Inflammatory macrophage (primary cell): ENCODE measurements around the gene FOXK2.

Experiments used
- DNase-seq, 2 donors: peaks; one replicate each; pipeline ENCODE4 v3.0.0-alpha.2; 2020 to 2022

FOXK2 gene

GRCh38 chr17:82609655-82610054 is 90.1 kb downstream of the FOXK2 start:
- no peak for DNase-seq

- DNase-seq: no peak
These were observed 91.9 kb downstream of the FOXK2 start for GRCh38 chr17:82611140-82612058.

- DNase-seq: no peak
These were observed 94.0 kb downstream of the FOXK2 start for GRCh38 chr17:82613283-82614094.

DNA sequence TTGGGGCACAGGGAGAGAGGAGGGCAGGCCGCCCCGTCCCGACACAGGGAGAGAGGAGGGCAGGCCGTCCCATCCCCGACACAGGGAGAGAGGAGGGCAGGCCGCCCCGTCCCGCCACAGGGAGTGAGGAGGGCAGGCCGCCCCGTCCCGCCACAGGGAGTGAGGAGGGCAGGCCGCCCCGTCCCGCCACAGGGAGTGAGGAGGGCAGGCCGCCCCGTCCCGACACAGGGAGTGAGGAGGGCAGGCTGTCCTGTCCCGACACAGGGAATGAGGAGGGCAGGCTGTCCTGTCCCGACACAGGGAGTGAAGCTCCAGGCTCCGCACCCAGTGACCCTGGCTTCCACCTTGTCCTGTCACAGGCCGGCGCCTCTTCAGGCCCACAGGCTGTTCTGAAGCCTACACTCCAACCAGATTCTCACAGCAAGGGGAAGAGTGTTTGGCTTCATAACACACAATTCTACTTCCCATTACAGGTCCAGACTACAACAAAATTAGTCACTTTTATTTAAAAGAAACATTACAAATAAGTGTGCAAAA is 94.6 kb downstream of the FOXK2 start:
- DNase-seq: no peak

GRCh38 chr17:82615084-82616020 is 95.8 kb downstream of the FOXK2 start:
- no peak for DNase-seq

- no peak for DNase-seq
These were observed 96.6 kb downstream of the FOXK2 start for GRCh38 chr17:82616021-82616711.

GRCh38 chr17:82619211-82619610 is 99.7 kb downstream of the FOXK2 start:
- no peak for DNase-seq

- DNase-seq: no peak
These were observed 100.1 kb downstream of the FOXK2 start for GRCh38 chr17:82619641-82620040.

DNA sequence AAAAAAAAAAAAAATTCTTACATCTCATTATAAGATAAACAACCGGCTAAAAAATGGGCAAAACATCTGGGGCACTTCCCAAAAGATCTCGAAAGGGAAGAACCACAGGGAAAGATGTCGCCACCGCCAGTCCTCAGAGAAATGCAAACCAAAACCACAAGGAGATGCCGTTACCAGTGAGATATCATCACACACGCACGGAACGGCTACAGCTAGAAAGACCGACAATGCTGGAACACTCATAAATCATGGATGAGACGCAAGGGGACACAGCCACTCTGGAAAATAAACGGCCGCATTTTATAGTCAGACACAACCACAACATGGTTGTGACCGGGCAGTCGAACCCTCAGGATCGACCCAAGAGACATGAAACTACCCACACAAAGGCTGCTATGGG is 104.2 kb downstream of the FOXK2 start:
- DNase-seq: peak; percentile 39 to 61

DNA sequence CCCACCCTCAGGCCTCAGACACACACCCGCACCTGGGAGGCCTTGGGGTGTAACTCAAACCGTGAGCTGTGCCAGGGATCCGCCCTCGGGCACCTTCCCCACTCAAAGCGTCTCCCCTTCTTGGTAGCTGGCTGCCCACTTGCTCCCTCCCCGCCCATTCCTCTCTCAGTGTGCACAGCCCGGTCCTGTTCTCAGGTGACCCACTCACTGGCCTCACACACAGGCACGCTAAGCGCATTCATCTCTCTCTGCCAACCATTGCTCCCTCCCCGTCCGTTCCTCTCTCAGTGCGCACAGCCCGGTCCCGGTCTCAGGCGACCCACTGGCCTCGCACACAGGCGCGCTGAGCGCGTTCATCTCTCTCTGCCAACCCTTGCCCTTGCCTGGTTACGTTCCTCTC is 107.9 kb downstream of the FOXK2 start:
- DNase-seq: no peak

GRCh38 chr17:82629748-82630147 is 110.2 kb downstream of the FOXK2 start:
- no peak for DNase-seq

- no peak for DNase-seq
These were observed 110.7 kb downstream of the FOXK2 start for GRCh38 chr17:82630212-82630611.

DNA sequence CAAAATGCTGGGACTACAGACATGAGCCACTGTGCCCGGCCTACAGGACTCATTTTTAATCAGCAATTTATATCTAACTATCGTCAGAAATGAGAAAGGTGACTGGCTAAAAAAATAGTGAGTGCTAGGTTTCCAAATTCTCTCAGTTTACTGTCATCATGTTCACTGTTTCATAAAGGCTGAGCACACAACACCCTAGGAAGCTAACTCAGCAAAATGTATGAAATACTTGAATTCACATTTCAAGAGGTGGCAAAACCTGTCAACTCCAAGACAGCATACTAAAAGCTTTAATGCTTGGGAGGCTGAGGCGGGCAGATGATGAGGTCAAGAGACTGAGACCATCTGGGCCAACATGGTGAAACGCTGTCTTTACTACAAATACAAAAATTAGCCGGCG is 112.0 kb downstream of the FOXK2 start:
- DNase-seq: no peak

DNA sequence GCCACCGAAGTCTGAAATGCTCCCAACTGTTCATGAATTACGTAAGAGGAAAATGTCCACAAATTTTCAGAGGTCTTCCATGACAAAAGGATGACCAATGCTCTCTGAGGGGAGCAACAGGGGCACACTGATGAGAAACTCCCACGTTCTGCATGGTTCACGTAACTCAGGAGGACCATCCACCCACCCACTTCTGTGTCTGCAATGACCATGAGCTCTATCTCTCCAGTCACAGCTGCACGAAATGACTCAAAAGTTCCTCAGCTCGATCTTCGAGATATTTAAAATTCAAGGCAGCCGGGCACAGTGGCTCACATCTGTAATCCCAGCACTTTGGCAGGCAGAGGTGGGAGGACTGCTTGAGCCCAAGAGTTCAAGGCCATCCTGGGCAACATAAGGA is 112.9 kb downstream of the FOXK2 start:
- DNase-seq: no peak

- DNase-seq: no peak
These were observed 113.8 kb downstream of the FOXK2 start for GRCh38 chr17:82633343-82633742.

GRCh38 chr17:82636626-82637598 is 117.4 kb downstream of the FOXK2 start:
- DNase-seq: no peak

DNA sequence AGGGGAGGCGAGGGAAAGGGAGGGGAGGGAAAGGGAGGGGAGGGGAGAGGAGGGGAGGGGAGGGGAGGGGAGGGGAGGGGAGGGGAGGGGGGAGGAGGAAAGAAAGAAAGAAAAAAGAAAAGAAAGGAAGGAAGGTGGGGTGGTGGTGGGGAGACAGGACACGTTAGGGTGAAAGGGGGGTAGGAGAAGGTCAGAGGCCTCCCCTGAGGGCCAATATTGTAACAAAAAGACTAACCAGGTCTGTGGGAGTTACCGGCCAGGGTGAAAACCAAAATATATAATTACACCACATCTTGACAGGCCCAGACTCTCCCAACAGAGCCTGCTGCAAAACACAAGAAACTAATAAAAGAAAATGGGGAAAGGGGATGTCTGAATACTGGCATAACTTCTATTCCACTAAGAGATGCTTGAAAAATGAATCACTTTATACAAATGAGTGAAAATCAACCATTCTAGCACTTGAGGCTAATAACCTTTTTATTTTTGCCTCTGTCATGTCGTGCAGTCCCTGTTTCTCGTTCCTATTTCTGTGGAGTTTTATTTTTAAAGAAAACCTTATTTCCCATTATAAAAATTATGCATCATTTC is 118.7 kb downstream of the FOXK2 start:
- DNase-seq: no peak

DNA sequence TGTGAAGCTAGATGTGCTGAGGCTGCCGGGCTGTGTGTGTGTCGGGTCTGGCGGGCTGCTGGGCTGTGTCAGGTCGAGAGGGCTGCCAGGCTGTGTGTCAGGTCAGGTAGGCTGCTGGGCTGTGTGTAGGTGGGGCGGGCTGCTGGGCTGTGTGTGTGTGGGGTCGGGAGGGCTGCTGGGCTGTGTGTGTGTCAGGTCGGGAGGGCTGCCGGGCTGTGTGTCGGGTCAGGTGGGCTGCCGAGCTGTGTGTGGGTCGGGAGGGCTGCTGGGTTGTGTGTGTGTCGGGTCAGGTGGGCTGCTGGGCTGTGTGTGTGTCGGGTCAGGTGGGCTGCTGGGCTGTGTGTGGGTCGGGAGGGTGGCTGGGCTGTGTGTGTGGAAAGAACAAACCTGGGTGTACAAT is 120.1 kb downstream of the FOXK2 start:
- no peak for DNase-seq

GRCh38 chr17:82640036-82640435 is 120.5 kb downstream of the FOXK2 start:
- DNase-seq: peak; percentile 43 to 77

DNA sequence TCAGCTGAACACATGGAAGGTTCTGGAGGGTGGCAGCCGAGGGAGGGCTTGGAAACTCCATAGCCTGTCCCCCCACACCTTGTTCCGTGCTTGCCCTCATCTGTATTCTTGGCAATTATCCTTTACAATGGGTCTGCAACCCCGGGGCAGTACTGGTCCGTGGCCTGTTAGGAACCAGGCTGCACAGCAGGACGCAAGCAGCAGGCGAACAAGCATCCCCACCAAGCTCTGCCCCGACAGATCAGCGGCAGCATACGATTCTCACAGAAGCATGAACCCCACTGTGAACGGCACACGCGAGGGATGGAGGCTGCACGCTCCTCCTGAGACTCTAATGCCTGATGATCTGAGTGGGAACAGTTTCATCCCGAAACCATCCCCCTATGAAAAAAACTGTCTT is 122.5 kb downstream of the FOXK2 start:
- no peak for DNase-seq
